WTC11 (cell line): Measurements from ENCODE around the gene ANKRD33. TPM values are rescaled to one million over a fixed set of nuclear protein-coding genes. Genes with fewer than 3 reads are reported as not detected.

ENCODE experiments used
- ATAC-seq: fragments of 200-7000 bp; cut with Tn5 transposase; 2 replicates; pipeline ENCODE4 v1.10.0; 2021; ENCODE audit warnings: mild to moderate bottlenecking, moderate library complexity
- CTCF ChIA-PET: fragments of 300-600 bp; sonication (Branson Sonifier 250); formaldehyde crosslinking; loops from one replicate; lab custom pipeline; 2021; ENCODE audit warnings: antibody characterized with exemption; lab: Charles Lee
- POLR2A ChIA-PET: fragments of 350-600 bp; sonication (Branson Sonifier 250); formaldehyde crosslinking; loops from one replicate; lab custom pipeline; 2021; ENCODE audit warnings: antibody characterized with exemption; lab: Charles Lee
- DNase-seq: peaks from one replicate; pipeline ENCODE4 v3.0.0; 2021; ENCODE audit warnings: low spot score
- H3K27ac Mint-ChIP-seq: 2 replicates; pipeline ENCODE4 v1.8.0; 2021; ENCODE audit warnings: mixed read lengths
- H3K27me3 Mint-ChIP-seq: 2 replicates; pipeline ENCODE4 v1.8.0; 2021; ENCODE audit warnings: low read depth, mild to moderate bottlenecking, moderate library complexity, mixed read lengths
- H3K36me3 Mint-ChIP-seq: 2 replicates; pipeline ENCODE4 v1.8.0; 2021; ENCODE audit warnings: mixed read lengths
- H3K4me1 Mint-ChIP-seq: 2 replicates; pipeline ENCODE4 v1.8.0; 2022; ENCODE audit warnings: mixed read lengths
- H3K4me3 Mint-ChIP-seq: 2 replicates; pipeline ENCODE4 v1.8.0; 2021; ENCODE audit warnings: mild to moderate bottlenecking, moderate library complexity, mixed read lengths
- H3K9me3 Mint-ChIP-seq: 2 replicates; pipeline ENCODE4 v1.8.0; 2021; ENCODE audit warnings: mixed read lengths
- CREB1 ChIP-seq: sonication (generic); formaldehyde crosslinking; IDR thresholded peaks from 2 replicates; pipeline ENCODE4 v1.8.0; 2023; ENCODE audit warnings: mild to moderate bottlenecking, missing genetic modification reagents
- CREM ChIP-seq: sonication (generic); formaldehyde crosslinking; IDR thresholded peaks from 2 replicates; pipeline ENCODE4 v1.8.1; 2022; ENCODE audit warnings: mild to moderate bottlenecking, missing genetic modification reagents, moderate library complexity
- GRHL2 ChIP-seq: fragments of 250-450 bp; sonication (Bioruptor Pico); IDR thresholded peaks from 2 replicates; pipeline ENCODE4 v1.8.0; 2022; ENCODE audit warnings: mild to moderate bottlenecking, moderate library complexity; ENCODE audit not compliant: insufficient replicate concordance, severe bottlenecking
- IRF2 ChIP-seq: sonication (generic); formaldehyde crosslinking; IDR thresholded peaks from 2 replicates; pipeline ENCODE4 v1.8.0; 2022; ENCODE audit warnings: low read depth, missing genetic modification reagents, borderline replicate concordance
- NFE2L1 ChIP-seq: sonication (generic); formaldehyde crosslinking; IDR thresholded peaks from 2 replicates; pipeline ENCODE4 v1.8.1; 2023; ENCODE audit warnings: missing genetic modification reagents
- OVOL2 ChIP-seq: fragments of 250-450 bp; sonication (Bioruptor Pico); IDR thresholded peaks from 2 replicates; pipeline ENCODE4 v1.9.0; 2021; ENCODE audit warnings: mild to moderate bottlenecking, borderline replicate concordance
- PRRX2 ChIP-seq: fragments of 250-450 bp; sonication (Bioruptor Pico); IDR thresholded peaks from 2 replicates; pipeline ENCODE4 v1.8.0; 2021; ENCODE audit warnings: mild to moderate bottlenecking
- SP1 ChIP-seq: sonication (generic); formaldehyde crosslinking; conservative IDR thresholded peaks from 2 replicates; pipeline ENCODE4 v1.8.1; 2022; ENCODE audit warnings: missing genetic modification reagents
- ZNF281 ChIP-seq: sonication (generic); formaldehyde crosslinking; IDR thresholded peaks from 2 replicates; pipeline ENCODE4 v1.8.0; 2023; ENCODE audit warnings: mild to moderate bottlenecking, missing genetic modification reagents
- ZNF532 ChIP-seq: fragments of 250-450 bp; sonication (Bioruptor Pico); IDR thresholded peaks from 2 replicates; pipeline ENCODE4 v1.9.0; 2021; ENCODE audit warnings: mild to moderate bottlenecking, borderline replicate concordance
- total RNA-seq: library from RNA; stranded (reverse); gene quantifications from 3 replicates; pipeline ENCODE4 v1.2.3, GENCODE V29; 2021
- TF ChIP-seq, protein P1 (sequence below): fragments of 250-450 bp; sonication (Bioruptor Pico); IDR thresholded peaks from 2 replicates; pipeline ENCODE4 v1.8.0; 2021; ENCODE audit warnings: mild to moderate bottlenecking
- TF ChIP-seq, protein P2 (sequence below): sonication (generic); formaldehyde crosslinking; IDR thresholded peaks from 2 replicates; pipeline ENCODE4 v1.8.1; 2023; ENCODE audit warnings: mild to moderate bottlenecking, moderate library complexity, missing genetic modification reagents
- TF ChIP-seq, protein P3 (sequence below): sonication (generic); formaldehyde crosslinking; IDR thresholded peaks from 2 replicates; pipeline ENCODE4 v1.8.1; 2023; ENCODE audit warnings: mild to moderate bottlenecking, missing genetic modification reagents

The ANKRD33 gene
- total RNA-seq, 1 experiment from 2014 or later: 1.7 TPM

- peak; percentile 39; the same call in 1 of the 2 replicates for TF ChIP-seq ZNF281 (CRISPR knock-in tag)
- no peak for TF ChIP-seq ZNF532 (CRISPR knock-in tag)
Measured at GRCh38 chr12:51863933-51864832, 23.7 kb upstream of the ANKRD33 start (continued).

DNA sequence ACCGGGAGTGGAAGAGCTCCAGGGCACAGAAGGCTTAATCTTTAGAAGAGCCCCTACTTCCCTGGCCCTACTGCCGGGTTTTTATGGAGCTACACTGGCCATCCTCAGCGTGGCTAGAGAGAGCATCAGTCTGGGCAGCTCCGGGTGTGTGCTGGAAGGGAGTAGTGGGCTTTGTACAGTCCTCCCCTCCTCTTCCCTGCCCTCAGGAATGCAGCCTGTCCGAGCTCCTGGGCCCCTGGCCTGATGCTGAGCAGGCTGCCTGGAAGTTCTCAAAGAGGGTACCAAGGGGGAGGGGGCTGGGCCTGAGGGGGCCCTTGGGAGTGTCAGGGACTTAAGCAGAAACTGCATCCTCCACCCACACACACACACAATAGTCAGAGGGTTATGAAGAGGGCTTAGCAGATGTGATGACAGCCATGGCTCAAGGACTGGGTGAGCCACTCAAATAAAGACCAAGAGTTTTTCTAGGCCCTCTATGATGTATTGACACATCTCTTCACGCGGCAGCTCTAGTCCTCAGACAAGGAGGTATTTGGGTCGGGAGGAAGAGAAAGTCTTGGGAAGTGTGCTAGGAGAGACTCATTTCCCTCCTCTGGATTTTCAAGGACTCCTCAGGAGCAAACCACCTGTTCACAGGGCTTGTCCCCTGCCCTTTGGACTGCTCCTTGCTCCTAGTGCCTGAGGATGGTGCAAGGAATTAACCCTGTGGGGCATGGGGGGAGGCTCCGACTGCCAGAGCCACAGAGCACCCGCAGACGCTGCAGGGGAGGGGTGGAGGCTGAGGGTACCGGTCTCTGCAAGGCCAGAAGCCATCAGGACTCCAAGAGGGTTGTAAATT, 22.9 kb upstream of the ANKRD33 start:
- peak overlapping the region; percentile 80 for H3K4me3 Mint-ChIP-seq
- H3K9me3 Mint-ChIP-seq: no peaks in the 10 kb centered on the region
- TF ChIP-seq OVOL2 (CRISPR knock-in tag) (no peak), GRHL2 (no peak), SP1 (CRISPR knock-in tag) (no peak), PRRX2 (CRISPR knock-in tag) (no peak), CREM (no peak)
- ChIA-PET POLR2A (interaction anchor here (0.8 to 1.6 kb wide), 8 partner anchors 9 to 47 kb away, joined by 3 to 7 read pairs (median 3); no protein-coding TSS in a partner anchor), CTCF (interaction anchor here (0.7 to 6.4 kb wide), 32 partner anchors 9 to 446 kb away, joined by 3 to 126 read pairs (median 6); partner anchors contain the start of genes ANKRD33 and FIGNL2)
- H3K27ac Mint-ChIP-seq: no peak overlapping the region
- peaks cover 71% of the 10 kb centered on the region for H3K27me3 Mint-ChIP-seq
- DNase-seq: no peak
- no peak for ATAC-seq
- H3K36me3 Mint-ChIP-seq: no peaks in the 10 kb centered on the region
- peaks cover 58% of the 10 kb centered on the region for H3K4me1 Mint-ChIP-seq

DNA sequence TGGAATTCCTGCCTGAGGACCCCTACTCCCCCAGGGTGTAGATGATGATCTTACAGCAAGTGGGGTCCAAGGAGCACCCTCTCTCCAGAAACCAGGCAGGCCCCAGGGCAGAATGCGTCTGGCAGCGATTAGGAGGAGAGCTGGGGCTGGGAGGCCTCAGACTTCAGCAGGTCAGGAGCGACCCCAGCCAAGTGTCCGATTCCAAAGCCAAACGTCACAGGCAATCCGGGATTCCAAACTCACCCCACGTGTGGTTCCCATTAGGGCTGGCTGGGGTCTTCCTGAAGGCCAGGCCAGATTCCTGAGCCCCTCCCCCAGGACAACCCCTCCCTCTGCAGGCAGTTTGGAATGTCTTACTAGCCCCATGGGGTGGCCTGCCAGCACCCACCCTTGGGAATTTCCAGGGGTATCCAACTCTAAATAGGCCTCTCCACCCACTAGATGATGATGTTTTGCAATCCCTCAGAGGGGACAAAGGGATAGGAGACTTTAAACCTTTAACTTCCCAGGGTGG, 22.1 kb upstream of the ANKRD33 start:
- H3K4me3 Mint-ChIP-seq: peak overlapping the region; percentile 30
- TF ChIP-seq CREB1 (no peak), NFE2L1 (CRISPR knock-in tag) (no peak), ZNF281 (CRISPR knock-in tag) (no peak), IRF2 (CRISPR knock-in tag) (no peak)
- TF ChIP-seq, protein P1, sequence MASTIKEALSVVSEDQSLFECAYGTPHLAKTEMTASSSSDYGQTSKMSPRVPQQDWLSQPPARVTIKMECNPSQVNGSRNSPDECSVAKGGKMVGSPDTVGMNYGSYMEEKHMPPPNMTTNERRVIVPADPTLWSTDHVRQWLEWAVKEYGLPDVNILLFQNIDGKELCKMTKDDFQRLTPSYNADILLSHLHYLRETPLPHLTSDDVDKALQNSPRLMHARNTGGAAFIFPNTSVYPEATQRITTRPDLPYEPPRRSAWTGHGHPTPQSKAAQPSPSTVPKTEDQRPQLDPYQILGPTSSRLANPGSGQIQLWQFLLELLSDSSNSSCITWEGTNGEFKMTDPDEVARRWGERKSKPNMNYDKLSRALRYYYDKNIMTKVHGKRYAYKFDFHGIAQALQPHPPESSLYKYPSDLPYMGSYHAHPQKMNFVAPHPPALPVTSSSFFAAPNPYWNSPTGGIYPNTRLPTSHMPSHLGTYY (CRISPR knock-in tag): no peak
- TF ChIP-seq, protein P2, sequence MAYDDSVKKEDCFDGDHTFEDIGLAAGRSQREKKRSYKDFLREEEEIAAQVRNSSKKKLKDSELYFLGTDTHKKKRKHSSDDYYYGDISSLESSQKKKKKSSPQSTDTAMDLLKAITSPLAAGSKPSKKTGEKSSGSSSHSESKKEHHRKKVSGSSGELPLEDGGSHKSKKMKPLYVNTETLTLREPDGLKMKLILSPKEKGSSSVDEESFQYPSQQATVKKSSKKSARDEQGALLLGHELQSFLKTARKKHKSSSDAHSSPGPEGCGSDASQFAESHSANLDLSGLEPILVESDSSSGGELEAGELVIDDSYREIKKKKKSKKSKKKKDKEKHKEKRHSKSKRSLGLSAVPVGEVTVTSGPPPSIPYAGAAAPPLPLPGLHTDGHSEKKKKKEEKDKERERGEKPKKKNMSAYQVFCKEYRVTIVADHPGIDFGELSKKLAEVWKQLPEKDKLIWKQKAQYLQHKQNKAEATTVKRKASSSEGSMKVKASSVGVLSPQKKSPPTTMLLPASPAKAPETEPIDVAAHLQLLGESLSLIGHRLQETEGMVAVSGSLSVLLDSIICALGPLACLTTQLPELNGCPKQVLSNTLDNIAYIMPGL (CRISPR knock-in tag): no peak
- TF ChIP-seq, protein P3, sequence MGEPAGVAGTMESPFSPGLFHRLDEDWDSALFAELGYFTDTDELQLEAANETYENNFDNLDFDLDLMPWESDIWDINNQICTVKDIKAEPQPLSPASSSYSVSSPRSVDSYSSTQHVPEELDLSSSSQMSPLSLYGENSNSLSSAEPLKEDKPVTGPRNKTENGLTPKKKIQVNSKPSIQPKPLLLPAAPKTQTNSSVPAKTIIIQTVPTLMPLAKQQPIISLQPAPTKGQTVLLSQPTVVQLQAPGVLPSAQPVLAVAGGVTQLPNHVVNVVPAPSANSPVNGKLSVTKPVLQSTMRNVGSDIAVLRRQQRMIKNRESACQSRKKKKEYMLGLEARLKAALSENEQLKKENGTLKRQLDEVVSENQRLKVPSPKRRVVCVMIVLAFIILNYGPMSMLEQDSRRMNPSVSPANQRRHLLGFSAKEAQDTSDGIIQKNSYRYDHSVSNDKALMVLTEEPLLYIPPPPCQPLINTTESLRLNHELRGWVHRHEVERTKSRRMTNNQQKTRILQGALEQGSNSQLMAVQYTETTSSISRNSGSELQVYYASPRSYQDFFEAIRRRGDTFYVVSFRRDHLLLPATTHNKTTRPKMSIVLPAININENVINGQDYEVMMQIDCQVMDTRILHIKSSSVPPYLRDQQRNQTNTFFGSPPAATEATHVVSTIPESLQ (CRISPR knock-in tag): no peak

More for the DNA sequence above, 22.1 kb upstream of the ANKRD33 start:
- Mint-ChIP-seq H3K9me3 (no peaks in the 10 kb centered on the region), H3K4me1 (peaks cover 66% of the 10 kb centered on the region), H3K36me3 (no peaks in the 10 kb centered on the region), H3K27me3 (peaks cover 79% of the 10 kb centered on the region), H3K27ac (no peak overlapping the region)
- no peak for ATAC-seq
- ChIA-PET POLR2A (no interaction called here), CTCF (interaction anchor here (1.6 to 6.4 kb wide), 4 partner anchors 8 to 58 kb away, joined by 4 to 126 read pairs (median 6); no protein-coding TSS in a partner anchor)
- peak; percentile 50 for DNase-seq
